ENCODE measurements around the gene IL17C. TPM values are rescaled to one million over a fixed set of nuclear protein-coding genes. Genes with fewer than 3 reads are reported as not detected.
"Not testable (repeated sequence)": the region's sequence is repeated elsewhere in the genome, so short reads cannot be mapped to it uniquely, and the experiment has no call there.

The IL17C gene
- total RNA-seq, 1 donor from 2014 or later, result not detected

- no peak for DNase-seq (ENCODE audit: low spot score)
Observed at GRCh38 chr16:88658714-88659113, 20.3 kb downstream of the IL17C start.

GRCh38 chr16:88659160-88659559, 20.8 kb downstream of the IL17C start:
- no peak for DNase-seq (ENCODE audit: low spot score)

- DNase-seq (ENCODE audit: low spot score), result no peak
Observed at GRCh38 chr16:88661468-88661867, 23.1 kb downstream of the IL17C start.

DNA sequence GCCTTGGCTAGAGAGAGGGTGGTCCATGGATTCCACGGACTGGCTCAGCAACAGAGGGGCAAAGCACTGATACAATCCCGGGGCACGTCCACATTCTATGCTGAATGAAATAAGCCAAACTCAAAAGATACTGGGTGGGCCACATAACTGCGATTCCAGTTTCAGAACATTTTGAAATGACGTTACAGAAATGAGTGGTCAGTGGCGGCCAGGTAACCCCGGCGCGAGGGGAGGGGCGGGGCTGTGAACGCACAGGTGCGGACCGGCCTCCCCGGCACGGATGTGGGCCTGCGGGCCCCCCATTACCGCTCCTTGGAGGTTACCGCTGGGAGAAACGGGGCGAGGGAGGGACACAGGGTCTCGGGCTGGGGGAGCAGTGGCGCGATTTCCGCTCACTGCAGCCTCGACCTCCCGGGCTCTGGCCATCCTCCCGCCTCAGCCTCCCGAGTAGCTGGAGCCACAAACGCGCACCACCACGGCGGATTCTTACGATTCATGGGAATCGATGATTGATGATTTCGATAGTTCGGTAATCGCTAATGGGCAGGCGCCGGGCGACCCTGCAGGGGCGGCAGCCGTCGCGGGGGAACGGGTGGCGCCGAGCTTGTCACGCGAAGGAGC, 24.0 kb downstream of the IL17C start:
- DNase-seq (ENCODE audit: low spot score), result no peak

DNA sequence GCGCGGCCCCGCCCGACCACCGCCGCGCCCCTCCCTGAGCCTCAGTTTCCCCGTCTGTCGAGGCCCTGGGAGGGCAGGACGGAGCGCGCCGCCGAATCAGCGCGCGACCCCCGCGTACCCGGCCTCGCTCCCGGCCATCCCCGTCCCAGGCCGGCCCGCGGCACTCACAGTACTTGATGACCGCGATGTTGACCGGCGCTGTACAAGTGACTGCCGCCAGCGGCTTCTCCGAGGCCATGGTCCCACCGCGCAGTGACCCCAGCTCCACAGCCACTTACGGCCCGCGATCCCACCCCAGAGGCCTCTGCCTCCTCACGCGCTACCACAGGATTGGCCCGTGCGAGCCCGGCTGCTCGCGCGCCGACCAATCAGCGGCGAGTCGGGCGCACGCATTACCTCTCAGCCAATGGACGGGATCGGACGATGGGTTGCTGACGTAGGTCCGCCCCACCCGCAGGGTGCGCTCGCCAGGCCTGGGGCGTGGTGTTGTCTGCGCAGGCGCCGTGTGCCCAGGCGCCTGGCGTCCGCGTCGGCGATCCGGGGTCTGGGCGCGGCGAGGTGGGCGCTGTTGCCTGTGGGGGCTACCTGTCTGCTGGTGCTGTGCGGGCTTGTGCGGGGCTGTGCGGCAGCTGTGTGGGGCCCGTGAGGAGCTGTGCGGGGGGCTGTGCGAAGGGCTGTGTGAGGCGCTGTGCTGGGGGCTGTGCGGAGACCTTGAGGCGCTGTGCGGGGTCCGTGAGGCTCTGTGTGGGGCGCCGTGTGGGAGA, 24.7 kb downstream of the IL17C start, which contains the start of gene MVD:
TSS of gene MVD (minus strand) at position 249 of the 764 bp plus-strand sequence. CDS start at position 238, 11 bp downstream.
- peak; percentile 97 for DNase-seq (ENCODE audit: low spot score)

DNA sequence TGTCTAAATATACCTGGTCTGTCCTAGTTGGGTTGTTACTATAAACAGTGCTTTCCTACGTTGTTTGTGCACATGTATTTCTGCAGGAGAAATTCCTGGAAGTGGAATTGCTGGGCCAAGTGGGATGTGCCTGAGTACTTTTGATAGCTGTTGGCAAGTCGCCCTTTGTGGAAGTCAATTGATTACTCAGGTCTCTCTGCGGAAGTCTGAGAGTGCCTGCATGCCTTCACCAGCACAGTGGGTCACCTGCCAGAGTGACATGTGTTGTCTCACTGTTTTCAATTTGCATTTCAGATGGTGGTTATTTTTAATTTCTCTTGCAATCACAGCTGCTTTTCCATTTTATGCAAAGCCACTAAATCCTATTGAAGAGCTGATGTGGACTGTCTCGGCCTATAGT, 26.8 kb downstream of the IL17C start:
- no peak for DNase-seq (ENCODE audit: low spot score)

DNA sequence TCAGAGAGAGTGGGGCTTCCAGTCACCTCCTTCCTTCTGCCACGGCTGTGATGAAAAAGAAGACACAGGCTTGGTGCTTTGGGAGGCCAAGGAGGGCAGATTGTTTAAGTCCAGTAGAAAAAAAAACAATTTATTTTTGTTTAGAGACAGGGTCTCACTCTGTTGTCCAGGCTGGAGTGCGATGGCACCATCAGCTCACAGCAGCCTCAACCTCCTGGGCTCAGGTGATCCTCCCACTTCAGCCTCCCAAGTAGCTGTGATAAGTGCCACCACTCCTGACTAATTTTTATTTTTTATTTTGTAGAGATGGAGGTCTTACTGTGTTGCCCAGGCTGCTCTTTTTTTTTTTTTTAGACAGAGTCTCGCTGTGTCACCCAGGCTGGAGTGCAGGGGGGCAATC, 27.2 kb downstream of the IL17C start:
- no peak for DNase-seq (ENCODE audit: low spot score)

DNA sequence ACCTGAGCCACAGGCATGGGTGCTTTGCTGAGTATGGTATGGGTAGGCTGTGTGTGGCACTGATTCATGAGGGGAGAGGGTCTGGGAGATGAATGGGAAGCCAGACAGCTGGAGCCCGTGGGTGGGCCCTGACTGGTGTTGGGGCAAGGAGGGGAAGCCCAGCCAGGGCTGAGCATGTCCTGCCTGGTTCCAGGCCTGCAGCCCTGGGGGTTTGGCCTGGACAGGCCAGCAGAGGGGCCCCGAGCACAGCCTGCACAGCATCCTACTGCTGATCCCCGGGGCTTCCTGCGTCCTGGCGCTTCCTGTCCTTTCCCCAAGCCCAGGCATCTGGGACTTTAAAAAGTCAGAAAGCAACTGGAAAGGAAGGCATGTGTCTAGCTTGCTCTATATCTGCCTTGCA, 29.1 kb downstream of the IL17C start:
- DNase-seq (ENCODE audit: low spot score), result no peak

- DNase-seq (ENCODE audit: low spot score), result not testable (repeated sequence)
Observed at GRCh38 chr16:88669493-88669892, 31.1 kb downstream of the IL17C start.

DNA sequence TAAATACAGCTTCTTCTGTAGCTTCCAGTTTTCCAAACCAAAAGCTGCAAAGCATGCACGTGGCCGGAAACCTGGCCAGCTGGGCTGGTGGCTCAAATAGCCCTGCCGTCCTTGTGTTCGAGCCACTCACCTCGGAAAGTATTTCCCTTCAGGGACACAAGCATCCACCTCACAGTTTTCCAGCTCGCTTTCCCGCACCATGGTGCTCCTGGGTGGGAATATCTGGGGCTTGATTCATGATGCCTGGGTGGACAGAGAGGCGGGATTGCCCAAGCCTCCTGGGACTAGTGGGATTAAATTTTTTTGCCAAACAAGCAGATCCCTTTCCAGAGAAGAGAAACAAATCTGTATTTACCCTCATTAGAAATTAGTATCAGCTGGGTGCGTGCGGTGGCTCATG, 31.6 kb downstream of the IL17C start:
- no peak for DNase-seq (ENCODE audit: low spot score)

GRCh38 chr16:88671806-88672205, 33.4 kb downstream of the IL17C start:
- no peak for DNase-seq (ENCODE audit: low spot score)

GRCh38 chr16:88672776-88673175, 34.4 kb downstream of the IL17C start:
- DNase-seq (ENCODE audit: low spot score), result no peak

GRCh38 chr16:88673716-88674379, 35.5 kb downstream of the IL17C start:
- DNase-seq (ENCODE audit: low spot score), result no peak

GRCh38 chr16:88676502-88677242, 38.3 kb downstream of the IL17C start:
- DNase-seq (ENCODE audit: low spot score), result no peak

GRCh38 chr16:88677721-88678120, 39.3 kb downstream of the IL17C start:
- DNase-seq (ENCODE audit: low spot score), result no peak

- no peak for DNase-seq (ENCODE audit: low spot score)
Observed at GRCh38 chr16:88678224-88678979, 40.0 kb downstream of the IL17C start.

DNA sequence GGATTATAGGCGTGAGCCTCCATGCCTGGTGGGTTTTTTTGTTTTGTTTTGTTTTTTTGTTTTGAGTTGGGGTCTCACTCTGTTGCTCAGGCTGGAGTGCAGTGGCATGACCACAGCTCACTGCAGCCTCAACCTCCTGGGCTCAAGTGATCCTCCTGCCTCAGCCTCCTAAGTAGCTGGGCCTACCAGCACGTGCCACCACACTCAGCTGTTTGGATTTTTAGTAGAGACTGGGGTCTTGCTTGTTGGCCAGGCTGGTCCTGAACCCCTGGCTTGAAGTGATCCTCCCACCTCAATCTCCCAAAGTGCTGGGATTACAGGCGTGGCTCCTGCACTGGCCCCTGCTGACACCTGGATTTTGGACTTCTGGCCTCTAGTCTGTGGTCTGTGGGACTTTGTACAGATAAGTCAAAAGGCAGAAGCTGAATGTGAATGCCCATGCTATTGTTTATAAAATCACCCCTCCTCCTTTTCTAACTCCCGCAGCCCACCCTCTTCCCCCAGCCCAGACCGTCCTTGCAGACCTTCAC, 42.2 kb downstream of the IL17C start:
- no peak for DNase-seq (ENCODE audit: low spot score)

DNA sequence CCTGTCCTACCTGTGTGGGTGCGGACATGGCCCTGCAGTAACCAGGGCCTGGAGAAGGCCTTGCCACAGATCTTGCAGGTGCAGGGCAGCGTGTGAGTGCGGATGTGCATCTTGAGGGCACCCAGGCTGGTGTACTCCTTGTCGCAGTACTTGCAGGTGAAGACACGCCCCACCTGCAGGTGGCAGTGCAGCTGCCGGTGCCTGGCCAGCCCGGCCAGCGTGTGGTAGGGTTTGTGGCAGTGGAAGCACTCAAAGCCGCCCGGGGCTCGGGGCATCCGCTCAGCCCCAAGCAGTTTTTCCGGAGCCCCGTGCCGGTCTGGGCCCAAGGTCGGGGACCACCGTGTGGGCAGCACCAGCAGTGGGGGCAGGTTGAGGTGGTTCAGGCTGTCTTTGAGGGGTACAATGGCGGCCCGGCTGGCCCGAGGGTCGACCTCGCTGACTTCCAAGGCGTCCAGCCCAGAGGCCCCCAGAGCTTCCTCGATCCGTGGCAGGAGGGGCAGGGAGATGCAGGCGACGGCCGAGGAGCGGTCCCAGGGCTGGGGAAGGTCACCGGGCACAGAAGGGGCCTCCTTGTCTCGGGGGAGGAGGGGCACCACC, 42.8 kb downstream of the IL17C start:
- no peak for DNase-seq (ENCODE audit: low spot score)

DNA sequence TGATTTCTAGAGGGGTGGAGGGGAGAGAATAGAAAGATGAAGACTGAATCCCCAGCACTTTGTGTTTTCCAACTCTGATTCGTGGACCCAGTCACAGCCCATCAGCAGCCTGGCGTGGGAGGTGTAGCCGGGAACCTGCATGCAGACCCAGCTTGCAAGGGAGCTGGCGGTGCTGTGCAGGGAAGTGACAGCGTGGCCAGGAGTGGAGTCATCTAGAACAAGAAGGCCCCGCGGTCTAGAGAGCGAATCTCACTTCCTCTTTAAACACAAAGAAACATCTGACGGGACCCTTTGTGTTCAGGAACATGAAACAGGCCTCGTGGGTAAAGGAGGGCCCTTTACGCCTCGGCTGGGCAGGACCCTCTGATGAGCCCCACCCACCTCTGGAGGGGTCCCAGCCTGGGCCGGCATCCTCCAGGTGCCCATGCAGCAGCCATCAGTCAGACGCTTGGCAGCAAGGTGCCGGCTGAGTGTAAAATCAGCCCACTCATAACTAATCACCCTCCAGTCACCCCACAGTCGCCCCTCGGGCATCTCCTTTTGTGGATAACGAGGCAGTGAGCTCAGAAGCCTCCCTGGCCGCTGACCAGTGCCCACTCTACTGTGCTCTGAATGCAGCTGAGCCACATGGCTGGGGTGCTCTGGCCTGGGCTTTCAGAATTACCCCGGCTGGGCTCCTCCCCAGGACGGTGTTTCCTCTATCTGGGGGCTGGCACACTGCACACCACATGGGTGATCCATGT, 43.5 kb downstream of the IL17C start:
- no peak for DNase-seq (ENCODE audit: low spot score)

- DNase-seq (ENCODE audit: low spot score), result no peak
Observed at GRCh38 chr16:88684569-88685155, 46.3 kb downstream of the IL17C start.

All from ureter (tissue), 1 donor.